ENCODE measurements around the gene CRELD2. TPM values are rescaled to one million over a fixed set of nuclear protein-coding genes. Genes with fewer than 3 reads are reported as not detected.

Gene CRELD2
- polyA plus RNA-seq, 1 donor, result 28.9 TPM

- H3K27ac ChIP-seq (ENCODE audit: low read length), result peak overlapping the region; percentile 87
- peaks cover 30% of the 10 kb centered on the region for H3K4me1 ChIP-seq (ENCODE audit: control insufficient read depth, insufficient read depth, low read length)
- DNase-seq, result peak; percentile 99
- H3K4me3 ChIP-seq (ENCODE audit: low read length), result peak overlapping the region; percentile 54
- WGBS (ENCODE audit: insufficient coverage, low lambda C conversion rate), result no CpG with 5 or more reads among the region's 32 CpGs
- peaks cover 8% of the 10 kb centered on the region for H3K9me3 ChIP-seq (ENCODE audit: control insufficient read depth, low read depth, low read length)
- H3K27me3 ChIP-seq (ENCODE audit: control insufficient read depth, insufficient read depth, low read length), result peaks cover 15% of the 10 kb centered on the region
- H3K36me3 ChIP-seq (ENCODE audit: control insufficient read depth, insufficient read depth, low read length), result no peaks in the 10 kb centered on the region
Measured at GRCh38 chr22:49970528-49971231, 52.2 kb downstream of the CRELD2 start.

GRCh38 chr22:49971232-49972162 is 53.1 kb downstream of the CRELD2 start:
- Histone ChIP-seq H3K9me3 (ENCODE audit: control insufficient read depth, low read depth, low read length) (peaks cover 8% of the 10 kb centered on the region), H3K27ac (ENCODE audit: low read length) (peak overlapping the region; percentile 87), H3K4me3 (ENCODE audit: low read length) (peak overlapping the region; percentile 54), H3K27me3 (ENCODE audit: control insufficient read depth, insufficient read depth, low read length) (peaks cover 15% of the 10 kb centered on the region), H3K36me3 (ENCODE audit: control insufficient read depth, insufficient read depth, low read length) (no peaks in the 10 kb centered on the region), H3K4me1 (ENCODE audit: control insufficient read depth, insufficient read depth, low read length) (peaks cover 22% of the 10 kb centered on the region)
- WGBS (ENCODE audit: insufficient coverage, low lambda C conversion rate), result no CpG with 5 or more reads among the region's 81 CpGs
- peak; percentile 79 to 90 for DNase-seq

- 100% methylated on average over 1 of the region's 45 CpGs for WGBS (ENCODE audit: insufficient coverage, low lambda C conversion rate)
- peak in 1 of 2 donors; percentile 22 for DNase-seq
- H3K36me3 ChIP-seq (ENCODE audit: control insufficient read depth, insufficient read depth, low read length), result no peaks in the 10 kb centered on the region
Measured at GRCh38 chr22:49972163-49973017, 54.0 kb downstream of the CRELD2 start.

GRCh38 chr22:49973018-49973961 is 54.9 kb downstream of the CRELD2 start:
- no peak overlapping the region for H3K27ac ChIP-seq (ENCODE audit: low read length)
- H3K4me3 ChIP-seq (ENCODE audit: low read length), result no peak overlapping the region
- H3K36me3 ChIP-seq (ENCODE audit: control insufficient read depth, insufficient read depth, low read length), result no peaks in the 10 kb centered on the region
- peaks cover 8% of the 10 kb centered on the region for H3K9me3 ChIP-seq (ENCODE audit: control insufficient read depth, low read depth, low read length)
- WGBS (ENCODE audit: insufficient coverage, low lambda C conversion rate), result 100% methylated on average over 2 of the region's 5 CpGs
- peak in 1 of 2 donors; percentile 55 for DNase-seq
- peaks cover 15% of the 10 kb centered on the region for H3K27me3 ChIP-seq (ENCODE audit: control insufficient read depth, insufficient read depth, low read length)
- H3K4me1 ChIP-seq (ENCODE audit: control insufficient read depth, insufficient read depth, low read length), result peaks cover 16% of the 10 kb centered on the region

More at GRCh38 chr22:49972163-49973017, 54.0 kb downstream of the CRELD2 start:
- Histone ChIP-seq H3K4me3 (ENCODE audit: low read length) (peak overlapping the region; percentile 54), H3K4me1 (ENCODE audit: control insufficient read depth, insufficient read depth, low read length) (peaks cover 16% of the 10 kb centered on the region), H3K9me3 (ENCODE audit: control insufficient read depth, low read depth, low read length) (peaks cover 8% of the 10 kb centered on the region), H3K27me3 (ENCODE audit: control insufficient read depth, insufficient read depth, low read length) (peaks cover 15% of the 10 kb centered on the region), H3K27ac (ENCODE audit: low read length) (no peak overlapping the region)

DNA sequence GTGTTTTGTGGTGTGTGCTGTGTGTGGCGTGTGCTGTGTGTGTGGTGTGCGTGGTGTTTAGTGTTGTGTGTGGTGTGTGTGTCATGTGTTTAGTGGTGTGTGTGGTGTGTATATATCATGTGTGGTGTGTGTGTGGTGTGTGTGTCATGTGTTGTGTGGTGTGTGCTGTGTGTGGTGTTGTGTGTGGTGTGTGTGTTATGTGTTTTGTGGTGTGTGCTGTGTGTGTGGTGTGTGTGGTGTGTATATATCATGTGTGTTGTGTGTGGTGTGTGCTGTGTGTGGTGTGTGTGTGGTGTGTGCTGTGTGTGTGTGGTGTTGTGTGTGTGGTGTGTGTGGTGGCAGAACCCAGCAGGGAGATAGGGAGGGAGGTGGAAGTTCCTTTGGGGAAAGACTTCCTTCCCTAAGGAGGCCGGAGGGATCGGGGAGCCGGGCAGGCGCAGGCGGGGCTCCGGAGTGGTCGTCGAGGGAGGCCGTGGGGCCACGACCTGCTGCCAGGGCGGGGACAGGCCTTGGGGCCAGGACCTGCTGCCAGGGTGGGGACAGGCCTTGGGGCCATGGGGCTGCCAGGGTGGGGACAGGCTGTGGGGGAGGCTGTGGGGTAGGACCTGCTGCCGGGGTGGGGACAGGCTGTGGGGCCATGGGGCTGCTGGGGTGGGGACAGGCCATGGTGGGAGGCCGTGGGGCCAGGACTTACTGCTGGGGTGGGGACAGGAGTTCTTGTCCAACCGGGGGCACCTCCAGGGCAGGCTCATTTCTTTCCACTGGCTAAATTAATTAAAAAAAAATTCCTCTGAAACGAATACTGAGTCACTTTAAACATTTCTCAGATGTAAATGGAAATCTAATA is 57.3 kb downstream of the CRELD2 start:
- Histone ChIP-seq H3K27ac (ENCODE audit: low read length) (no peak overlapping the region), H3K36me3 (ENCODE audit: control insufficient read depth, insufficient read depth, low read length) (no peaks in the 10 kb centered on the region), H3K4me1 (ENCODE audit: control insufficient read depth, insufficient read depth, low read length) (peaks cover 4% of the 10 kb centered on the region), H3K4me3 (ENCODE audit: low read length) (no peak overlapping the region), H3K9me3 (ENCODE audit: control insufficient read depth, low read depth, low read length) (peaks cover 8% of the 10 kb centered on the region), H3K27me3 (ENCODE audit: control insufficient read depth, insufficient read depth, low read length) (peaks cover 15% of the 10 kb centered on the region)
- DNase-seq, result peak in 1 of 2 donors; percentile 42
- 20% methylated on average over 1 of the region's 17 CpGs for WGBS (ENCODE audit: insufficient coverage, low lambda C conversion rate)

- no peak overlapping the region for H3K27ac ChIP-seq (ENCODE audit: low read length)
- no peak for DNase-seq
- H3K9me3 ChIP-seq (ENCODE audit: control insufficient read depth, low read depth, low read length), result peaks cover 8% of the 10 kb centered on the region
- no peaks in the 10 kb centered on the region for H3K36me3 ChIP-seq (ENCODE audit: control insufficient read depth, insufficient read depth, low read length)
- 85% methylated on average over 4 of the region's 15 CpGs for WGBS (ENCODE audit: insufficient coverage, low lambda C conversion rate)
- H3K4me1 ChIP-seq (ENCODE audit: control insufficient read depth, insufficient read depth, low read length), result peaks cover 2% of the 10 kb centered on the region
- peaks cover 10% of the 10 kb centered on the region for H3K27me3 ChIP-seq (ENCODE audit: control insufficient read depth, insufficient read depth, low read length)
- H3K4me3 ChIP-seq (ENCODE audit: low read length), result no peak overlapping the region
Measured at GRCh38 chr22:49976439-49977175, 58.2 kb downstream of the CRELD2 start.

Other genes with a start within 250 kb of the CRELD2 start
- gene BRD1, start 90.8 kb upstream of the CRELD2 start, polyA plus RNA-seq, result 36.8 TPM
- 13.3 TPM for gene ZBED4, start 64.8 kb upstream of the CRELD2 start, polyA plus RNA-seq
- gene ALG12, start 196 bp upstream of the CRELD2 start, polyA plus RNA-seq, result 27.8 TPM
- gene PIM3, start 42.1 kb downstream of the CRELD2 start, polyA plus RNA-seq, result 41.5 TPM
- gene IL17REL, start 94.1 kb downstream of the CRELD2 start, polyA plus RNA-seq, result 0.31 TPM
- gene TTLL8, start 139.7 kb downstream of the CRELD2 start, polyA plus RNA-seq, result not detected
- gene MLC1, start 166.8 kb downstream of the CRELD2 start, polyA plus RNA-seq, result 0.57 TPM
- gene MOV10L1, start 171.4 kb downstream of the CRELD2 start, polyA plus RNA-seq, result 2.3 TPM